HG02571 (cell line): ENCODE data around the gene GRIP2.

Experiments used
- ATAC-seq: cut with Tn5 transposase; IDR thresholded peaks from one replicate; pipeline ENCODE4 v1.9.1; 2021; ENCODE audit warnings: mild to moderate bottlenecking, moderate library complexity; ENCODE audit not compliant: unreplicated experiment

The GRIP2 gene

GRCh38 chr3:14562121-14562890 lies 22.2 kb upstream of the GRIP2 start:
- no peak for ATAC-seq

DNA sequence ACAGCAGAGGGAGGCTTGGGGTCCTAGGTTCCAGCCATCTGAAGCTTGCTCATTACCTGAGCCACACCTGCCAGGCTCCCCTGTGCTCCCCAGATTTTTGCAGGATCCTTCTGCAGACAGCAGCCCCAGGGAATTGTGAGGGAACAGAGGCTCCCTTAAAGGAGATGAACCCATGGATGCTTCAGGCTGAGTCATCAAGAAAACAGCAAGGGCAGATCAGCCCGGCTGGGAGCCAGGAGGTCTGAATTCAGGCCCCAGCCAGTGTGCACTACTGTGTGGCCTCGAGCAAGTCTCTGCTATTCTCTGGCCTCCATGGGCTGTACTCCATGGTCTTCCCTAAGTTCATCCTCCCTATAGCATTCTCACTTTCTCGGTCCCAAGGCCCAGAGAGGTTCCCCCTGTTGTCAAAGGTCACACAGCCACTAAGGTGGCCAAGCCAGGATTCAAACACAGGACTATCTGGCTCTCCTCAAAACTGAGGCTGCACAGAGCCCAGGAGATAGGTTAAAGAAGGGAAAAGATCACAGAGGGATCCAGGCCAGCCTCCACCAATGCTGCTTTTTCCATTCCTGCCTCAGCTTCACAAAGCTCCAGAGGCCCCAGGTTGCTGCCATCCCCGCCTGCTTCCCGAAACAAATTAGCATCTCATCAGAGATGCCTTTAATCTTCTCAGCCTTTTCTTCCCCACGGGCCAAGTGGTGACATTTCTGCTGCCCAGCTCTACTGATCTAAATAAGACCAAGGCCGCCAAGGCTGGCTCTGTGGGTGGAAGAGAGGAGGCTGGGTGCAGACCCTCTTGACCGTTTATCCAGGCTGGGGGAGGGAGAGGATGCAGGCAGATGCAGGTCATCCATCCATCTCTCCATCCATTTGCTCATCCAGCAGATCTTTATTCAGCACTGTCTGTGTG lies 21.2 kb upstream of the GRIP2 start:
- ATAC-seq, result no peak

DNA sequence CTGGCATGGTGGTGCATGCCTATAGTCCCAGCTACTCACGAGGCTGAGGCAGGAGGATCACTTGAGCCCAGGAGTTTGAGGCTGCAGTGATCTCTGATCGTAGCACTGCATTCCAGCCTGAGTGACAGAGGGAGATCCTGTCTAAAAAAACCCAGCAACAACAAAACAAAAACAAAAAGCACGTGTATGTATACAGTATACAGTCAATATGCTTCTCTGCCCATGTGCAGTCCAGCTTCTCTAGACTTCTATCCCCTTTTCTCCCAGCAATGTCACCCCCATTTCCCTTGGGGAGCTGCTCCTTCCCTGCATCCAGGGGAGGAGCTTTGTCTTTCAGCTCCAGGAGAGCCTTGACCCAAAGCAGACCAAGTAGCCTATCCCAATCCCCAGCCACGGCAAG lies 20.0 kb upstream of the GRIP2 start:
- ATAC-seq, result no peak

GRCh38 chr3:14558029-14558428 lies 17.9 kb upstream of the GRIP2 start:
- no peak for ATAC-seq

DNA sequence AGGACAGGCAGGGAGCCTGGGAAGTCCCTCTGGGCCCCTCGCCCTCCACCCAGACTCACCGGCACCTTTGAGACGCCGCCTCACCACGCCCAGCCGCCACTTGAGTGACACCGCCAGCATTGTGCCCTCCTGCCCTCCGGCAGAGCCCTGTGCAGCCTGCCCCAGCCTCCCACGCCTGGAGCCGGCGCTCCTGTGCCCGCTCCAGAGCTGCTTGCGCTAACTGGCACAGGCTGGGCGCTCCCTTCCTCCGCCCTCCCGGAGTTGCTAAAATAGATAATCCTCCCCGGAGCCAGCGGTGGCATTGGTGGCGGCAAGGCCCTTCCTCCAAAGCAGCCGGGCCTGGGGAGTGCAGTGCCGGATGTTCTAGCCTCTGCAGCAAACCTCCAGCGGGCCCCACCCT lies 15.7 kb upstream of the GRIP2 start:
- ATAC-seq, result no peak

GRCh38 chr3:14554715-14555114 lies 14.6 kb upstream of the GRIP2 start:
- ATAC-seq, result no peak

- ATAC-seq, result no peak
Observed at GRCh38 chr3:14553871-14554270, 13.7 kb upstream of the GRIP2 start.

- ATAC-seq, result no peak
Observed at GRCh38 chr3:14552717-14553116, 12.6 kb upstream of the GRIP2 start.

GRCh38 chr3:14552041-14552648 lies 12.0 kb upstream of the GRIP2 start:
- no peak for ATAC-seq

- ATAC-seq, result no peak
Observed at GRCh38 chr3:14550651-14551611, 10.8 kb upstream of the GRIP2 start.

DNA sequence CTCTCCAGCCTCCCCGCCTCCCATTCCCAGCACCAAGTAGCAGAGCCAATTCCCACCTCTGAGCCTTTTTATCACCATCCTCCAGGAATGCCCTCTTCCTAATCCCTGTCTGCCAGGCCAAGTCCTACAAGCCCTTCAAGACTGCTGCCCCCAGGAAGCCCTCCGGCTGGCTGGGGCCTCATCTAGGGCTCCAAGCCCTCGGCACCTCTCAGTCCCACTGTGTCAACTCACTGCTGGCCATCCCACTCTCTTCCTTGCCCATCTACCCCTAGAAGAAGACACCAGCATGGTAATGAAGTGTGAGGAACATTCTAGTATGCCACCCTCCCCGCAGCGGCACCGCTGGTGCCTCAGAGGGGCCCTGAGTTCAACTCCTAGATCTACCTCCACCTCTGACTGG lies 10.0 kb upstream of the GRIP2 start:
- no peak for ATAC-seq

- no peak for ATAC-seq
Observed at GRCh38 chr3:14549256-14549919, 9.2 kb upstream of the GRIP2 start.

- no peak for ATAC-seq
Observed at GRCh38 chr3:14548321-14548729, 8.2 kb upstream of the GRIP2 start.

- no peak for ATAC-seq
Observed at GRCh38 chr3:14547693-14548092, 7.6 kb upstream of the GRIP2 start.

DNA sequence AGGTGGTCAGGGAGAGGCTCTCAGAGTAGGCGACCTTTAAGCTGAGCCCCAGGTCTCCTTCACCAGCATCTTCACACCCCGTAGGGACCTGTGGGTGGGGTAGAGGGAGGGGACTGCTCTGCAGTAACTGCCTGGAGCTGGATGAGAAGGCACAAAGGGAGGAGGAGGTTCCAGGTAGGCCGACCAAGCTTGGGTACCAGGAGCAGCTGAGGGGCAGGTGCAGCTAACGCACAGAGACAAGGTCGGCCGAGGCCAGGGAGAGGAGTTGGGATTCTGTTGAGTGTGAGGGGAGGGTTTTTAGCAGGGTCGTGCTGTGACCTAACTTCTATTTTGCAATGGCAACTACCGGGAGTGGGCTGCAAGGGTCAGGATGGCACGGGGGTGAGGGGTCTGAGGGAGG lies 5.9 kb upstream of the GRIP2 start:
- ATAC-seq, result no peak

GRCh38 chr3:14545251-14545635 lies 5.1 kb upstream of the GRIP2 start:
- no peak for ATAC-seq

DNA sequence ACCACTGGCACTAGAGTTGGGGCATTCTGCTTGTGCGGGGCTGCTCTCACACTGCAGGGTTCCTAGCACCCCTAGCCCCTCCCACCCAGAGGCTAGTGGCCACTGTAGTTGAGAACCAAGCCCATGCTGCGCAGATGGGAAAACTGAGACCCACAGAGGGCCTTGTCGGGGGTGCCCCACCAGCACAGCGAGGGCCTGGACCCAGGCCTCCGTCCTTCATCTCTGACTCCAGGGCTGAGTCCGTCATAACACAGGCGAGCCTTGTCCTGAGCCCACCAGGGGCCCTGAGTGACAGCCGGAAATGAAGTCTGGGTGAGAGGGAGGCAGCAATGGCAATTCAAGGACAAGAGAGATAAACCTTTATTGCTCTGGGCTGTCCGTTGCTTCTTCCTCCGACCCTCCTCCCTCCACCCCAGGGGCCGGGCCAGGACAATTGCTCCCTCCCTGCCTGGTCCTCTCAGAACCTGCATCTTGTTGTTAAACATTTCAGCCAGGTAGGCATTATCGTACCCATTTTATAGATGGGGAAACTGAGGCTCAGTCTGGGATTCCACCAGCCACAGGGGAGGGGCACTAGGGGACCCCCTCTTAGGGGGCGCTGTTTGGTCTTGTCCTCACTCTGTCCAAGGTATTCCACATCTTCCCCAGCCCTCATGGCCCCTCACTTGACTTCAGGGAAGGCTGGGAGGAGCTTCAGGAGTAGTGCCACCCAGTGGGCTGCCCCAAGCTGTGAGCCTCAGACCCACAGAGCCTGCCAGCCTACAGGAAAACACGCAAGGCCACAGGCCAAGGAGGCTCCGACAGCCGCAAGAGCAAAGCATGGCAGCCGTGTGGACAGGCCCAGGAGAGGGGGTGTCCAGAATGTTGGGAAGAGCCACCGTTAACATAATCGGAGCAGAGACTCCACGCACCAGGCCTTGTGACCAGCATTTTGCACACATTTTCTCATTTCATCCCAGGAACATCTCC lies 4.4 kb upstream of the GRIP2 start:
- ATAC-seq, result no peak

DNA sequence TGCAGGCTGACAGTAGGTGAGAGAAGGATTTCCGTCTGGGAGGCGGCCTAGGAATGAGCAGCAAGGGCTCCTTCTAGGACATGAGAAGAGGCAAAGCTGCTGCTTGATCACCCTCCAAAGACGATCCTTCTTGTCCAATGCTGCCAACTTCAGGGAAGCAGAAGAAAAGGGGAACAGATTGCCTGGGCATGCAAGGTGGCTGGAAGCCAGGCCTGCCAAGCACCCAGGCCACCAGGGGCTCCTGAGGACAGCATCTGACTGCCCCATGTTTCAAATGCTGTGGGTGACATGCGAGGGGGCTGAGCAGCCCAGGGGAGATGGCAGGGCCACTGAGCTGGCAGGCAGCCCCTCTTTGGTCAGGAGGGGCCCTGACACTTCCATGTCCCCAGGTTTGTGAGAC lies 3.3 kb upstream of the GRIP2 start:
- ATAC-seq, result no peak

DNA sequence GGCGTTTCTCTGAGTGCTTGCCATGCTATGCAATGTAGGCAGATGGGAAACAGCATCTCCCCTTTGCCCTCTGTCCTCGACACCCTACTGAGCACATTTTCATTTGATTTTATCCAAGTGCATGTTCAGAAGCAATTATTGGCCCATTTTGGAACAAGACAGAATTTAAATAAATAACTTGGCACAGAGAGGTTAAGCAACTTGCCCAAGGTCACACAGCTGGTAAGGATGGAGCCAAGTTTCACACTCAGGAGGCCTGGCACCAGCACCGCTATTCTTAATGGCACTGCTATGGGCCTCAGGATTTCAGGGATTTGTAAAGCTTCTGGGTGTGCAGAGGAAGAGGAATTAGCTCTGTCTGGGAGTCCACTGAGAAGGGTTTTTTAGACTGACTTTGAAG lies 2.5 kb upstream of the GRIP2 start:
- no peak for ATAC-seq
